ENCODE data around the gene ADAP1.

- TF ChIP-seq, protein P1, sequence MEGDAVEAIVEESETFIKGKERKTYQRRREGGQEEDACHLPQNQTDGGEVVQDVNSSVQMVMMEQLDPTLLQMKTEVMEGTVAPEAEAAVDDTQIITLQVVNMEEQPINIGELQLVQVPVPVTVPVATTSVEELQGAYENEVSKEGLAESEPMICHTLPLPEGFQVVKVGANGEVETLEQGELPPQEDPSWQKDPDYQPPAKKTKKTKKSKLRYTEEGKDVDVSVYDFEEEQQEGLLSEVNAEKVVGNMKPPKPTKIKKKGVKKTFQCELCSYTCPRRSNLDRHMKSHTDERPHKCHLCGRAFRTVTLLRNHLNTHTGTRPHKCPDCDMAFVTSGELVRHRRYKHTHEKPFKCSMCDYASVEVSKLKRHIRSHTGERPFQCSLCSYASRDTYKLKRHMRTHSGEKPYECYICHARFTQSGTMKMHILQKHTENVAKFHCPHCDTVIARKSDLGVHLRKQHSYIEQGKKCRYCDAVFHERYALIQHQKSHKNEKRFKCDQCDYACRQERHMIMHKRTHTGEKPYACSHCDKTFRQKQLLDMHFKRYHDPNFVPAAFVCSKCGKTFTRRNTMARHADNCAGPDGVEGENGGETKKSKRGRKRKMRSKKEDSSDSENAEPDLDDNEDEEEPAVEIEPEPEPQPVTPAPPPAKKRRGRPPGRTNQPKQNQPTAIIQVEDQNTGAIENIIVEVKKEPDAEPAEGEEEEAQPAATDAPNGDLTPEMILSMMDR (IDR thresholded peaks at IDR 0.05): no peak
- no peak for TF ChIP-seq POLR2A (IDR thresholded peaks at IDR 0.05)
Observed at GRCh38 chr7:871900-872537, 82.5 kb downstream of the ADAP1 start.

Measured in lower leg skin (tissue), 3 donors.